PFSK-1 (cell line): ENCODE results near the gene RPUSD2.

ENCODE experiments used
- REST ChIP-seq, 2 experiments: IDR thresholded peaks; 2 replicates each; pipeline versions ENCODE4 v1.6.1 to v1.8.0; 2011 to 2012; ENCODE audit warnings: low read depth in 2 of 2, low read length in 2 of 2, control low read depth in 1 of 2, inconsistent platforms in 1 of 2, mild to moderate bottlenecking in 1 of 2, moderate library complexity in 1 of 2; ENCODE audit not compliant: insufficient read depth in 1 of 2
- SIN3A ChIP-seq: IDR thresholded peaks from 2 replicates; pipeline ENCODE4 v1.6.1; 2012; ENCODE audit warnings: mild to moderate bottlenecking, low read length, moderate library complexity, borderline replicate concordance; ENCODE audit not compliant: insufficient read depth
- TAF1 ChIP-seq: IDR thresholded peaks from 2 replicates; pipeline ENCODE4 v1.6.1; 2012; ENCODE audit warnings: low read length, control low read depth, borderline replicate concordance; ENCODE audit not compliant: insufficient read depth

- TF ChIP-seq SIN3A (no peak), REST (IDR thresholded peaks at IDR 0.05; ENCODE audit: insufficient read depth in 1 of 2, low read depth in 2 of 2, low read length in 2 of 2) (no peak), TAF1 (no peak)
Observed at GRCh38 chr15:40554161-40554525, 15.0 kb upstream of the RPUSD2 start.
